HG02870 (cell line): ENCODE results near the gene ZBTB16.

Source experiments
- ATAC-seq: cut with Tn5 transposase; IDR thresholded peaks from one replicate; pipeline ENCODE4 v1.9.1; 2021; ENCODE audit warnings: mild to moderate bottlenecking, moderate library complexity; ENCODE audit not compliant: unreplicated experiment

ZBTB16 gene

DNA sequence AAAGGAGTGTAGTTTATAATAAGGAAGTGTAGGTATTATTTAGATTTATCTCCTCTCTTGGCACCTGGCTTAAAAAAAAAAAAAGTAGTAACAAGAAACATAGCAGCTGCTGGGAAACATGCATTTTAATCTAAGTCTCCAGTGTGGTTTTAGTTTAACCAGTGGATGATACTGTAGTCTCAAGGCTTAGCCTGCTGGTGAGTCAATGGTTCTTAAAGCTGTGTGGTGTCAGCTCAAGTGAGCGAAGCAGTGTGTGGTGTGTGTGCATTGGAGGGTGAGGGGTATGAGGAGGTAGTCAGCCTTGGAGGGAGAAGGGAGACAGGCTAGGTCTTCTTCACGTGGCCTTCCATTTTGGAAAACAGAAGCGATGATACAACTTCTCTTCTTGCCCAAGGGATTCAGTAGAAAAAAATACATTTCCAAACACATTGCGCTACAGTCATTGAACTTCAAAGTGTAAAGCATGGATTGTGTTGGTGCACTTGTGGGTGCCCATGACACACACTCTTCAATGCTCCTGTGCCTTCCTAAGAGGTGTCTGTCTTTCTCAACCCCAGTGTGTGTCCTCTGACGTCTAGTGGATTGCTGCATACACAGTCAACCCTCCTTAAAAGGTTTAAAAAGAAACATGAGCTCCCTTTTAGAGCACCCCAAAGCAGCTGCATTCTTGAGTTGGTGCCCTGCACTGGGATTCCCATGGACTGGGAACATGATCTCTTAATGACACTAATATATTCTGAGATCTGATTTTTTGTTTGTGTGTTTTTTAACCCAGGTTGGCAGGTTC lies 40.1 kb downstream of the ZBTB16 start:
- no peak for ATAC-seq

- no peak for ATAC-seq
Measured at GRCh38 chr11:114102993-114103896, 43.7 kb downstream of the ZBTB16 start.

DNA sequence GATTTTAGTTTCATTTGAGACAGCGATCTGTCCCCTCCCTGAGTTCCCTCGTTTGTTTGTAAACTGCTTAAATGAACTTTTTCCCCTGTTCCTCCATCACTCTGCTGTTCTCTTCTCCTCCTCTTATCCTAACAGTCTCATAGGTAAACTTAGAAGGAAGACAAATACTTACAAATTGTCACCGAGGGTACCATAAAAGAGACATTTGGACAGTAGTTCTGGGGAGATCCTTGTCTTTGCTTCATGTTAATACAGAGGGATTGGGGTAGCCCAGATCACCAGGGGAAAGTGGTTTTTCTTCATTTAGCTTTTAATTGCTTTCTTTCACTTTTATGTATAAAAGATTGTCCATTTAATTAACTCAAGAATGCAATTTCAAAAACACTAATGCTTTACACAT lies 46.1 kb downstream of the ZBTB16 start:
- ATAC-seq = no peak

DNA sequence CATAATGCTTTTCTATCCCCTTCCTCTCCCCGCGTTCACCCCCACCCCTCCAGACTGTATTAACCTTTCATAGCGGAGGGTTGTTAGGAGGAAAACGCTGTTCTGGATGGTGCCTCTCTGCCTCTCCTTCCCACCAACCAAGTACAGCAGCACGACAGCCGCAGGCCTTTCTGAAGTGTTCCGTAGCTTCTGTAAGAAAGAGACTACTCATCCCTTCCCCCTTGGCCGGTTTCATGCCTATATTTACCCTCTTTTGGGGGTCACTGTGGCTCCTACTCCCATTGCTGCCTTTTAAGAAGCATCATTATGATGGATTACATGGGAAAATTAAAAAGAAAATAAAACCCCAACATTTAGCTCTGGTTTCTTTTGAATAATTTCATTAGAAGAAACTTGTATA lies 46.5 kb downstream of the ZBTB16 start:
- no peak for ATAC-seq

DNA sequence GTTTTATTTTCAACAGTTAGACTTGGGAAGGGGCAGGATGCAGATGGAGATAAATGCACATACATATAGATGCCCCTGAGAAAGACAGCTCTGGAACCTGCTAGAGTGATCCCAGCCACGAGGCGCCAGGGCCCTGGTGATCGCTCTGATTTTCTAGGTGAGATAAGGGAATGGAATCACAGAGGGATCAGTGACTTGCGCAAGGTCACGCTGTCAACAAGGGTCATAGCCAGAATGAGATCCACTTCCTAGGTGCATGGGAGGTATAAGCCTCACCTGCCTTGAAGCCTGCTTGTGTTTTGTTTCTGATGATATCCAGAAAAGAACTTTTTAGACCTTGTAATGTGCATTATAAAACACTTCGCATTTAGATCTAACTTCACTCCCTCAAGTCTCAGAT lies 47.5 kb downstream of the ZBTB16 start:
- no peak for ATAC-seq

GRCh38 chr11:114108501-114109205 lies 49.1 kb downstream of the ZBTB16 start:
- no peak for ATAC-seq

DNA sequence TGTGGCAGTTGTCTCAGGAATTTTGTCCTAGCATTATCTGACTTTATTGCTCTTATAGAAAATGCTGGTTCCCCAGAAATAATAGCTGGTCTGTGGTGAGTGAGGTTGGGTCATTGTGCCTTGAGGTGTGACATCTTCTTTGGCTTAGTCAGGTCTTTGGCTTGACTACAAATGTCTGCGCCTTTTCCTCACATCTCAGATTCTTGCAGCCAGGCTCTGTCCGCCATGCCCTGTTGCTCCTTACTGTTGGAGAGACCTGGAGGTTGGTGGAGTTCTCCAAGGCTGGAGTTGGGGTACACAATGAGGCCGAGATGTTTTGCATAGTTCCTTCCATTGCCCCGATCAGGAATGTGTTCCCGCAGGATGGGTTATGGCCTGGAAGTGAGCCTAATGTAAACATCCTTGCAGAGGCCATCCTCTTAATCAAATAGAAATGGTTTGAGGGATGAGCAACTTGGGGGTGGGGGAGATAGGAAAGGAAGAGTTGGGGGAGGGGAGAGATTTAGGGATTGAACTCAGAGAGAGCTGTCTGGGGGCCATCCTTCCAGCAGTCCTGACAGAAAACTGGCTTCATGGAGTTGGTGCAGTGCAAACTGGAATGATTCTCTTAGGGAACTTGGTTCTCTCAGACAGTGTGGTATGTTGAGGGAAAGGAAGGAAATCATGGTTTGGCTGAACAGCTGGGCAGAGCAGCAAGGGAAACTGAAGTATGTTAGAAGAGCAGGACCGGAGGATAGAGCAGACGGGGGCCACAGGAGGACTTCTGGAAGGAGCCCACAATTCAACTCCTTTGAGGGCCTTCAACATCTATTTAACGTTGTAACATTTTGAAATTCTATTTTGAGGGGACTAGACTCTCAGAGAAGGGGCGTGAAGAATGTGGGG lies 49.9 kb downstream of the ZBTB16 start:
- ATAC-seq = no peak

DNA sequence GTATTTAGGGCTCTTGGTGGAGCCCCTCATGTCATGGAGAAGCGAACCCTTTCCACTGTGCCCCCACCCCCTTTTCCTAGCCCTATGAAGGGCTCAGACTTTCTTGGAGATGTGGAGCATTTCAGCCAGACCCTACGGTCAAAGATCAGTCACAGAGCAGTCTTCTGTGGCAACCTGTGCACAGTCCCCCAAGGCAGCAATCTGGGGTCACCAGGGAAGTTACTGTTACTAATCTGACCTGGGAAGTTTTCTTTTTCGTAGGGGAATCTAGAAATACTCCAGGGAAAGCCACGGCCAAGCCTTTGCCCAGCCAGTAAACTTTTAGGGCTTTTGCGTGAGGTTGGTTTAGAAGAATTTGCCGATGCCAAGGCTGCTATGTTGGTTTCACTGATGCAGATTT lies 50.6 kb downstream of the ZBTB16 start:
- no peak for ATAC-seq

DNA sequence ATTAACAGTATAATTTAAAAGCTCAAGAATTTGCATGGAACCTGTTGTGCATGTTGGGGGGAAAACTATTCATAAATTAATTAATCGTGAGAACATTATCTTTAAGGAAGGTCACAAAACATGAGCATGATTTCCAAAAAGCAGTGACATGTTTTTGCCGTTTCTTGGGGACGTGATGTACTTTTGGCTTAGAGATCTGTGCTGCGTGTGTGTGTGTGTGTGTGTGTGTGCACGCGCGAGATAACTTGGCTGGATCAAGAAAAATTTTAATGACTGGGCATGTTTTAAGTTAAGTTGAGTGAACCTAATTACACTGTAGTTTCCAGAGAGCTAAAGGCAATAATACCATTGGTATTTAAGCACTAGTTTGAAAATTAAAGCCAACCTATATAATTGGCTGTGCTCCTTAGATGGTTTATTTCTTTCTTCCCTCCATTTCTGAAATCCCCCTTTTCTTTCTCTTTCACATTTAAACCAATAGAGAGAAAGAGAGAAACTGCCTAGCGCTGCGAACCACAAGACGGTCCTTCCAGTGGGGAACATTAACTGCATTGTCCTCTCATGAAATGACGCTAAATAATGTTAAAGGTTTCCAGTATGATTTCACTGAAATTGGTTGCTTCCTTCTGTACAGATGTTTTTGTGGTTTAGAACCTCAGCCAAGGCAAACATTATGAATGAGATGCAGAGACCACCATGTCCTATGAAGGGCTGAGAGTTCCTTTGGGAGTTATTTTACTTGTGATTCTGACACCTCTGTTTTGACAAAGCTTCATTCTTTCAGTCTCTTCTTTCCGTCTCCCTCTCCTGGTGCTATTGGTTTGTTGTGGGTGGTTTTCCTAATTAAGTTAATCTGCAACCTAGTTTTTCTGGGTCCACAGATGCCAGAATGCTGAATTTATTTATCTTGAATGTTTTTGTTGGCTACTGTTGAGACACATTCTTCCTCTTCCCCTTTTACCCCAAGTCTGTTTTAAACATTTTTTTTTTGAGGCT lies 51.7 kb downstream of the ZBTB16 start:
- ATAC-seq = no peak

- ATAC-seq = no peak
Measured at GRCh38 chr11:114115451-114115928, 56.0 kb downstream of the ZBTB16 start.

GRCh38 chr11:114116357-114116756 lies 56.8 kb downstream of the ZBTB16 start:
- no peak for ATAC-seq

DNA sequence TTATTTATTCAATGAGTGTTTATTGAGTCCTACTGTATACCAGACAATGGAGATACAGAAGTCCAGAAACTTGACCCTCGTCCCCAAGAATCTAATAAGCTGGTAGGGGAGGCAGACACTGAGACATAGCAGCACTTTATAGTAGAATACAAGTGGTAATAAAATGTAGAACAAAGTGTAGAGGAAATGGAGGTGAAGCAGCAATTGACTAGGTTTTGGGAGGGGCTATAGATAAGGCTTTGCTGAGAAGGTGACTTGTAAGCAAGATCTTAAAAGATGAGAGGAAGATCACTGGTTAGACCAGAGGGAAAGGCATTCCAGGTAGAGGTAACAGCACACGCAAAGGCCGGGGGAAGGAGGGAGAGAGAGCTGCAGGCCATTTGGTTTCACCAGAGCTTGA lies 57.3 kb downstream of the ZBTB16 start:
- ATAC-seq = no peak

- ATAC-seq = no peak
Measured at GRCh38 chr11:114120606-114121005, 61.1 kb downstream of the ZBTB16 start.

DNA sequence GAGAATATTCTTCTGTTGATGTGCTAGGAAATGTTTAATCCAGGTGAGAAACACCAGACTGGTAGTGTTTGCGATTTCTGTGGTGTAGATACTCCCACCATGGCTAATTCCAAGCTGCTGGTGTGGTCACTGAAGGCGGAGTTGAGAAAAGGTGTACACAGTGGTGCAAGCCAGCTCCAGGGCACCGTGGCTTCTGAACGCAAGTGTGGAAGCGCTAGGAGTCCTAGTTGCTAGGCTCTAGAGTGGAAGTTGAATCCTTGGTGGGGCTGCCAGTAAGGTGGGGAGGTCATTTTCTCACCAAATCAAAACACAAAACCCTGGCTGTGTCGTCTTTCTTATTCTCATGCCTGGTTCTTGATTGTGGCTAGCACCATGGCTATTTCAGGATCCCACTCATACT lies 61.6 kb downstream of the ZBTB16 start:
- ATAC-seq = no peak

- ATAC-seq = no peak
Measured at GRCh38 chr11:114121804-114122504, 62.4 kb downstream of the ZBTB16 start.

DNA sequence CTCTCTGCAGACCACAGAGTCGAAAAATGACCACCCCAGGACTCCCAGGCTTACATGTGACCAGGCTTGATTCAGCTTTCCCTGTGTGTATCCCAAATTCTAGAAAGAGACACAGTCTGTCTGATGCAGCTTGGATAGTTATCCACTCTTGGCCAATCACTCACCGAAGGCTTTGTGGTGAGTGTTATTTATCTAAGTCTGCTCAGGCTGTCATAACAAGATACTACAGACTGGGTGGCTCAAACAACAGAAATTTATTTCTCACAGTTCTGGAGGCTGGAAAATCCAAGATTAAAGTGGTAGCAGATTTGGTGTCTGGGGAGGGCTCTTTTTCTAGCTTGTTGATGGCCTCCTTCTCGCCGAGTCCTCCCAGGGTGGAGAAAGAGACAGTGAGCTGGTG lies 63.2 kb downstream of the ZBTB16 start:
- no peak for ATAC-seq

DNA sequence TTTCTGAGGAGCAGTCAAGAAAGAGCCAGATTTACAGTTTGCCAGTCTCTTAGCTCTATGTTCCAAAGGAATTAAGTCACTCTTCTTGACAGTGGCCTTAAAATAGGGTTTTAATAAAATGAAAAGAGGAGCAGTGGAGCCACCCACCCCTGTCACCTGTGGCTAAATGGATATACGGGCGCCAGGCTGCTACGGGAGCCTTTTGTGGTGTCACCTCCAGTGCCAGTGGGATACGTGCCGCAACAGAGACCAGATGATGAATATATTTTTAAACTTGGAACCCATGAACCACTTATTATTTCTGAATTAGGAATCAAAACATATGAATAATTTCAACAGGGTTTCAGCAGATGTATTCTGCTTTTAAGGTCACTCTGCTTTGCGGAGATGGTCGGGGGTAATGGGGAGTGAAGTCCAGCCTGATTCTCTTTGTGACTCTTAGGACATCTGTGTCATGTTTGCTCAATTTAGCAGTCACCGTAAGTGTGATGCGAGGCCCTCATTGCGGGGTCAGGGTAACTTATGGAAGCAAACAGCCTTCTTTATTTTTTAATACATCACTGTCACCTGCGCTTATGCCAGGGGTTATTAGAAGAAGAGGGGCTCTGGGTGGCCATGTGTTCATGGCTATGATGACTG lies 64.3 kb downstream of the ZBTB16 start:
- ATAC-seq = no peak

GRCh38 chr11:114124601-114125144 lies 65.2 kb downstream of the ZBTB16 start:
- ATAC-seq = no peak
